ENCODE results near the gene ARF1.

ARF1 gene

GRCh38 chr1:228050571-228051231 lies 31.8 kb upstream of the ARF1 start:
- no peak for DNase-seq

DNA sequence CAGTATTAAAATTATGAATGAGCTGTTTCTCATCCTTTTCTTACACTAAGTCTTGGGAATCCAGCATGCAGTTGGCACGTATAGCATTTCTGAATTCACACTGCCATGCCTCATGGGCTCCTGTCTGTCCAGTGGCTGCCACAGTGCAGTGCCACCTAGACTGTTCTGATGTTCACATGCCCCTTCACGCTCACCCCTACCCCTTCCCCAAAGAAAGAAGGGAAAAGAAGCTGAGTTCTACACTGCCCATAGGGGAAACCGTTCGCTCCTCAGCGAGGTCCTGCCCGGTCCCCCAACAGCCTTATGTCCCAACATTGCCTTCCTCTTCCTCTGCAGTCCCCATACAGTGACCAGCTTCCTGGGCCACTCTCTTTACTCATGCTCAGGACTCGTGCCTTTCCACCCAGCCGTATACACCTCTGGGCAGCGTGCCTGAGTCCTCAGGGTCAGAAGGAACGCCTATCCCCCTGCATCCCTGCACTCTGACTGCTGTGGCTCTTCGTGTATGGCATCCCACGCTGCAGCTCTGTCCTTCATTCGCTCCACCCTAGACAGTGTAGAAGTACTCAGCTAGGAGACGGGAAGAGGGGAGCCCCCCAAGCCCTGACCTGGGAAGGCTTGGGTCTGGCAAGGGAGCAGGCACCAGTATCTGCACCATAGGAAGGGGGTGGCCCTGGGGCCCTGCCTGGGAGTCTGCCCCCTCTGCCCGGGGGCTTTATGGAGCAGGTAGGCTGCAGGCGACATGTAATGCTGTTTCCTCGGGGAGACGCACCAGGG lies 24.1 kb upstream of the ARF1 start:
- no peak for DNase-seq

DNA sequence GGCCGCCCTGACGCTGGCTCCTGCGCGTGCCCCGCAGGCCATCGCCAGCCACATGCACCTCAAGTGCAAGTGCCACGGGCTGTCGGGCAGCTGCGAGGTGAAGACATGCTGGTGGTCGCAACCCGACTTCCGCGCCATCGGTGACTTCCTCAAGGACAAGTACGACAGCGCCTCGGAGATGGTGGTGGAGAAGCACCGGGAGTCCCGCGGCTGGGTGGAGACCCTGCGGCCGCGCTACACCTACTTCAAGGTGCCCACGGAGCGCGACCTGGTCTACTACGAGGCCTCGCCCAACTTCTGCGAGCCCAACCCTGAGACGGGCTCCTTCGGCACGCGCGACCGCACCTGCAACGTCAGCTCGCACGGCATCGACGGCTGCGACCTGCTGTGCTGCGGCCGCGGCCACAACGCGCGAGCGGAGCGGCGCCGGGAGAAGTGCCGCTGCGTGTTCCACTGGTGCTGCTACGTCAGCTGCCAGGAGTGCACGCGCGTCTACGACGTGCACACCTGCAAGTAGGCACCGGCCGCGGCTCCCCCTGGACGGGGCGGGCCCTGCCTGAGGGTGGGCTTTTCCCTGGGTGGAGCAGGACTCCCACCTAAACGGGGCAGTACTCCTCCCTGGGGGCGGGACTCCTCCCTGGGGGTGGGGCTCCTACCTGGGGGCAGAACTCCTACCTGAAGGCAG lies 23.4 kb upstream of the ARF1 start:
- no peak for DNase-seq

DNA sequence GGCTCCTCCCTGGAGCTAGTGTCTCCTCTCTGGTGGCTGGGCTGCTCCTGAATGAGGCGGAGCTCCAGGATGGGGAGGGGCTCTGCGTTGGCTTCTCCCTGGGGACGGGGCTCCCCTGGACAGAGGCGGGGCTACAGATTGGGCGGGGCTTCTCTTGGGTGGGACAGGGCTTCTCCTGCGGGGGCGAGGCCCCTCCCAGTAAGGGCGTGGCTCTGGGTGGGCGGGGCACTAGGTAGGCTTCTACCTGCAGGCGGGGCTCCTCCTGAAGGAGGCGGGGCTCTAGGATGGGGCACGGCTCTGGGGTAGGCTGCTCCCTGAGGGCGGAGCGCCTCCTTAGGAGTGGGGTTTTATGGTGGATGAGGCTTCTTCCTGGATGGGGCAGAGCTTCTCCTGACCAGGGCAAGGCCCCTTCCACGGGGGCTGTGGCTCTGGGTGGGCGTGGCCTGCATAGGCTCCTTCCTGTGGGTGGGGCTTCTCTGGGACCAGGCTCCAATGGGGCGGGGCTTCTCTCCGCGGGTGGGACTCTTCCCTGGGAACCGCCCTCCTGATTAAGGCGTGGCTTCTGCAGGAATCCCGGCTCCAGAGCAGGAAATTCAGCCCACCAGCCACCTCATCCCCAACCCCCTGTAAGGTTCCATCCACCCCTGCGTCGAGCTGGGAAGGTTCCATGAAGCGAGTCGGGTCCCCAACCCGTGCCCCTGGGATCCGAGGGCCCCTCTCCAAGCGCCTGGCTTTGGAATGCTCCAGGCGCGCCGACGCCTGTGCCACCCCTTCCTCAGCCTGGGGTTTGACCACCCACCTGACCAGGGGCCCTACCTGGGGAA lies 22.7 kb upstream of the ARF1 start:
- DNase-seq = no peak

DNA sequence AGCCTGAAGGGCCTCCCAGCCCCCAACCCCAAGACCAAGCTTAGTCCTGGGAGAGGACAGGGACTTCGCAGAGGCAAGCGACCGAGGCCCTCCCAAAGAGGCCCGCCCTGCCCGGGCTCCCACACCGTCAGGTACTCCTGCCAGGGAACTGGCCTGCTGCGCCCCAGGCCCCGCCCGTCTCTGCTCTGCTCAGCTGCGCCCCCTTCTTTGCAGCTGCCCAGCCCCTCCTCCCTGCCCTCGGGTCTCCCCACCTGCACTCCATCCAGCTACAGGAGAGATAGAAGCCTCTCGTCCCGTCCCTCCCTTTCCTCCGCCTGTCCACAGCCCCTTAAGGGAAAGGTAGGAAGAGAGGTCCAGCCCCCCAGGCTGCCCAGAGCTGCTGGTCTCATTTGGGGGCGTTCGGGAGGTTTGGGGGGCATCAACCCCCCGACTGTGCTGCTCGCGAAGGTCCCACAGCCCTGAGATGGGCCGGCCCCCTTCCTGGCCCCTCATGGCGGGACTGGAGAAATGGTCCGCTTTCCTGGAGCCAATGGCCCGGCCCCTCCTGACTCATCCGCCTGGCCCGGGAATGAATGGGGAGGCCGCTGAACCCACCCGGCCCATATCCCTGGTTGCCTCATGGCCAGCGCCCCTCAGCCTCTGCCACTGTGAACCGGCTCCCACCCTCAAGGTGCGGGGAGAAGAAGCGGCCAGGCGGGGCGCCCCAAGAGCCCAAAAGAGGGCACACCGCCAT lies 21.9 kb upstream of the ARF1 start:
- no peak for DNase-seq

- no peak for DNase-seq
Measured at GRCh38 chr1:228061411-228062084, 21.0 kb upstream of the ARF1 start.

DNA sequence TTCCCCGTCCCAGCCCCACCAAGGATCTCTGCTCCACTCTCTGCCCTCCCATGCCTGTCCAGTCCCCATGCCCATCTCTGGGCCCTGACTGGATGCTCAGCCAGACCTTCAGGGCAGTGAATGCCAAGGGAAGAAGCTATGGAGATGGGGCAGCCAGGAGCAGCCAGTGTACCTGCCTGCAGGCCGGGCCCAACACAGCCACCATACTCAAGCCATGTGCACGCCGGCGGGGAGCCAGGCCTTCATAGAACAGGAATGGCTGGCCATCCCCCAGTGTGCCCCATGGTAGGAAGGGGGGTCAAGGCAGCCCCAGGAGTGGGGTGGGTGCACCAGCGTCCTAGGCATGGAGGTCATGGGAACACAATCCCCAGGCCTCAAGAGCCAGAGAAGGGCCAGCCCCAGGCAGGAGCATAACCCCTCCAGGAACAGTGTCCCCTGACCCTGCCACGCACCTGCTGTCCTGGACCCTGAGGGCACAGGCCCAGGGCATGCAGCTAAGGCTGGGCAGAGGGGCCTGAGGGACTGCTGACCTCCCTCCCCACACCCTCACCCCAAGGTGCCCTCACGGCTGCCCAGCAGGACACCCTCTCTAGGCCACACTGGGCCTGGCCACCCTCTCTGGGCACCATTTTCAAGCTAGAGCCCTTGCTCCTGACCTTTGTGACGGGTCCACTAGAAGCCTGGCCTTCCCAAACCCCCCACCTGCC lies 20.3 kb upstream of the ARF1 start:
- no peak for DNase-seq

GRCh38 chr1:228062812-228063211 lies 19.7 kb upstream of the ARF1 start:
- no peak for DNase-seq

DNA sequence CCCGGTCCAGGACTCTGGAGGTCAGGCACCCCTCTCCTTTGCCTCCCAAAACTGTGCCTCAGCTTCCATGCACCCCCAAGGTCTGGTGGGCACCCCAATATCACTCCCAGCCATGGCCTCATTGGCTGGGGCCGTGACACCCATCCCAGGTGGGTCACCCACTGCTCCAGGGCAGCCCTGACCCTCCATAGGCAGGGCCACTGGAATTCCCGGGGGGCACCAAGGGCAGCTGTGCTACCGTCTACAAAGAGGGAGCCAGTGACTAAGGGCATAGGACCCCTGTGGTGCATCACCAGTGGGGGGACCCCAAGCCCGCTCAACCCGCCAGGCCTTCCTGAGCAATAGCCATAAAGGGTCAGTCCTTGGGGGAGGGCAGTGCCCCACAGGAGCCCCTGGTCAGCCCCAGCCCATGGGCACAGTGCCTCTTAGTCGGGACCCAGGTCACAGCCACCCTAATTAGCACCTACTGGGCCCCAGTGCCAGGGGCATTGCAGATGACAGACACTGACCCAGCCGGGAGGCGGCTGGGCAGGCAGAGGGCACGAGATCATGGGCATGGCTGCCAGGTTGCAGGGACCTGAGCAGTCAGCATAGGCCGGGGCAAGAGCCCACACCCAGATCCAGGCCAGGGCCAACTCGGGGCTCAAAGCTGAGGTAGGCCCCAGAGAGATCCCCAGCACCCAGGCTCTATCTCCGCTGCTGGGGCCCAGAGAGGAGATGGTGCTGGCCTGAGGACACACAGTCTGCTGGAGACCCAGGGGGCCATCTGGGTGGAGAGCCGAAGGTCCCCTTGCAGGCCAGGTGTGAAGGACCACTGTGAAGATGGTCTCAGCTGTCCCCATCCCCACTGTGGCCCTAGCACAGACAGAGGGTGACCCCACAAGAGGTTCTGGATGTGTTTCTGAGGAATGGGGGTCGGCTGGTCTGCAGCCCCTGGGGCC lies 19.0 kb upstream of the ARF1 start:
- no peak for DNase-seq

DNA sequence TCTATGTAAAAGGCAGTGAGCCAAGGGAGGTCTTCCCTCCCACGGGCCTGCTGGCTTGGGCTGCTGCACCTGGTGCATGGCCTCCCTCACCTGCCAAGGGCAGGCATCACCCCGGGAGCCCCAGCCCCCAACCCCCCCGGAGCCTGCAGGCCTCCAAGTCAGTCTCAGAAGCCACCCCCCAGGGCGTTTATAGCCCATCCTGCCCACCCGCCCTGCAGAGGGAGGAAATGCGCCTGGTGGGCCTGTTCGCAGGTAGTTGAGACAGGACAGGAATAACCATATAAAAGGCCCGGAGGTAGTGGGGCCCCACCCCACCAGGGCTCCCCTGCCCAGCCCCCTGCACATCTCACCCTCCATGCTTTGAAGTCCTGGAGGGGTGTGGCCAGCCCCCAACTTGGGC lies 18.2 kb upstream of the ARF1 start:
- DNase-seq = no peak

- no peak for DNase-seq
Measured at GRCh38 chr1:228064741-228065542, 17.6 kb upstream of the ARF1 start.

- DNase-seq = no peak
Measured at GRCh38 chr1:228065543-228066347, 16.8 kb upstream of the ARF1 start.

GRCh38 chr1:228066416-228066815 lies 16.1 kb upstream of the ARF1 start:
- no peak for DNase-seq

DNA sequence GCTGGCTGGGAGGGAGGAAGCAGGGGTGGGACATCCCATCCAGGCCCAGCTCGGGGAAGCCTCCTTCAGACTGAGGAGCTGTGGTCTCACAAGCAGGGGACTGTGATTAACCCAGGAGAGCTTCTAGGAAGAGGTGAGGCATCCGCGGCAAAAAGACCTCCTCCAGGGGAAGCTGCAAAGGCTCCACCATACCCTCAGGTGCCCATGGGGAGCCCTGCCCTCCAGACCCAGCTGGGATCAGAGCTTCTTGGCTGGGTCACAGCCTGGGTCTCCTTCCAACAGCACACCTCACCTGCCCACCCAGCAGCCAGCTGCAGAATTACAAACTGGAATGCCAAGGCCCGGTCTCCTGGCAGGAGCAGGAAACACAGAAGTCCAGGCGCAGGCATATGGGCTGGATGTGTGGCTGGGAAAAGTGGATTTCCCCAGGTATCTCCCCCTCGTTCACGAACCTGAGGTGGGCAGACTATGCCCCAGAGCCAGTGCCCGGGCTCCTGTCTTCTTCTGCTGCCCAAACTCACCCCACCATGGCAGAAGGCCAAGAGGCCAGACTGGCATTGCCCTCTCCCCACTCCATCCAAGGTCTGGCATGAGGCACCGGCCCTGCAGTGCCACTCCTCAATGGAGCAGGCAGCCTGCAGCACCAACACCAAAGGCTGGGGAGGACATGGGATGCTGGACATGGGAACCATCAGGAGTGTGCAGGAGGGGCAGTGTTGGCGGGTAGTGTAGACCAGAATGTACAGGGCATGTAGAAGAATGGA lies 15.4 kb upstream of the ARF1 start:
- no peak for DNase-seq

- no peak for DNase-seq
Measured at GRCh38 chr1:228068359-228068758, 14.1 kb upstream of the ARF1 start.

- no peak for DNase-seq
Measured at GRCh38 chr1:228070173-228070572, 12.3 kb upstream of the ARF1 start.

DNA sequence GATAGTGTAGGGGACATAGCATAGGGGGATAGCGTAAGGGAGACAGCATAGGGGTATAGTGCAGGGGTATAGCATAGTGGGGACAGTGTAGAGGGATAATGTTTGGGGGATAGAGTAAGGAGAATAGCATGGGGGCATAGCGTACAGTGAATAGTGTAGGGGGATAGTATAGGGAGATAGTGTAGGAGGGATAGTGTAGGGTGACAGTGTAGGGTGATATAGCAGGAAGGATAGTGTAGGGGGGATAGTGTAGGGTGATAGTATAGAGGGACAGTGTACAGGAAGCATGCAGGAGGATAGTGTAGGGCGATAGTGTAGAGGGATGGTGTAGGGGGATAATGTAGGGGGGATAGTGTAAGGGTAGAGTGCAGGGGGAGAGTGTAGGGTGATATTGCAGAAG lies 11.7 kb upstream of the ARF1 start:
- no peak for DNase-seq
